Measurements from ENCODE around the gene SPRR4.

GRCh38 chr1:152924191-152924590, 46.3 kb upstream of the SPRR4 start:
- TF ChIP-seq CTCF (IDR thresholded peaks at IDR 0.05) (no peak), POLR2A (IDR thresholded peaks at IDR 0.05) (no peak)

All from uterus (tissue), 2 donors.